Tibial nerve (tissue), 4 donors: ENCODE results near the gene RPA1. TPM values are rescaled to one million over a fixed set of nuclear protein-coding genes. Genes with fewer than 3 reads are reported as not detected.

Experiments
- DNase-seq, 2 donors: peaks; one replicate each; pipeline ENCODE4 v3.0.0-alpha.2; 2019; ENCODE audit warnings: low spot score in 2 of 2
- H3K27ac ChIP-seq, 4 donors: fragments of 200-600 bp; sonication (generic) in 3 of 4; one replicate each; pipeline ENCODE4 v1.5.1; 2017 to 2019; ENCODE audit warnings: mild to moderate bottlenecking in 1 of 4
- H3K27me3 ChIP-seq, 2 donors: fragments of 200-600 bp; sonication (generic) in 1 of 2; one replicate each; pipeline versions ENCODE4 v1.5.1 to v1.6.0; 2017 to 2019
- H3K36me3 ChIP-seq, 3 donors: fragments of 200-600 bp; sonication (generic); one replicate each; pipeline ENCODE4 v1.5.1; 2018 to 2019
- H3K4me1 ChIP-seq, 4 donors: fragments of 200-600 bp; sonication (generic) in 3 of 4; one replicate each; pipeline ENCODE4 v1.5.1; 2017 to 2019
- H3K4me3 ChIP-seq, 4 donors: fragments of 200-600 bp; sonication (generic) in 3 of 4; one replicate each; pipeline ENCODE4 v1.5.1; 2017 to 2019; ENCODE audit warnings: mild to moderate bottlenecking in 1 of 4, moderate library complexity in 1 of 4
- H3K9me3 ChIP-seq, 4 donors: fragments of 200-600 bp; sonication (generic) in 3 of 4; one replicate each; pipeline ENCODE4 v1.5.1; 2017 to 2019
- CTCF ChIP-seq, 5 experiments: fragments of 200-600 bp in 3 of 5; fragments of 450-650 bp in 2 of 5; sonication (generic) in 3 of 5; IDR thresholded peaks; one replicate each; pipeline ENCODE4 v1.5.1; 2016 to 2019; ENCODE audit warnings: antibody characterized with exemption in 5 of 5, mild to moderate bottlenecking in 3 of 5, moderate library complexity in 2 of 5
- EP300 ChIP-seq, 2 donors: sonication (generic); formaldehyde crosslinking; IDR thresholded peaks; one replicate each; pipeline ENCODE4 v1.6.1; 2017; ENCODE audit warnings: antibody characterized with exemption in 2 of 2, mild to moderate bottlenecking in 1 of 2
- POLR2A ChIP-seq, 2 donors: fragments of 450-650 bp; IDR thresholded peaks; one replicate each; pipeline ENCODE4 v1.6.1; 2017; ENCODE audit warnings: antibody characterized with exemption in 2 of 2, mild to moderate bottlenecking in 2 of 2, moderate library complexity in 2 of 2
- WGBS, 2 donors: methylation state at CpG; one replicate each; pipeline ENCODE4 v1.1.5; 2018; 5-methylcytosine and 5-hydroxymethylcytosine counted together
- total RNA-seq, 4 donors: library from RNA; depleted of rRNA; stranded (reverse); fragments of >200 nt; gene quantifications; one replicate each; pipeline ENCODE4 v1.1.0, GENCODE V29; 2016

Gene RPA1
- total RNA-seq, 4 donors from 2014 or later: 18.0 to 31.0 (median 26.7) TPM

DNA sequence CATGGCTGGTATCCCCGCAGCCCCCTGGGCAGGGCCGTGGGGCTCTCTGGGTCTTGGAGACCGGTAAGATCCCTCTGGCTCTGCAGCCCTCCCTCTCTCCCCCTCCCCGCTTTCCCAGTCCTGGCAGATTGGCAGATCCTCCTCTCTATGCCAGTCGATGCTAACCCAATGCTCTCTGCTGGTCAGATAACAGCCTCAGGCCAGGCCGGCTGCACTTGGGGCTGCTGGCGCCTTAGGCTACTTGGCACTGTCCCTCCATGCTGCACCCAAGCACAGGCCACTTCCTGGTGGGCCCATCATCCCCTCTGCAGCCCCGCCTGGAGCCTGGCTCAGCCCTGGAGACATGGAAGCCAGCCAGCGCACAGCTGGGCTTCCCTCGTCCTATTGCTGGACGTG lies 113.6 kb downstream of the RPA1 start:
- WGBS, 2 donors: 65 to 80% methylated on average over 9 to 11 of the region's 11 CpGs
- no peak for TF ChIP-seq CTCF (IDR thresholded peaks at IDR 0.05)
- no peak for TF ChIP-seq POLR2A (IDR thresholded peaks at IDR 0.05)
- TF ChIP-seq EP300 (IDR thresholded peaks at IDR 0.05): no peak
- H3K4me3 ChIP-seq: no peak overlapping the region
- no peak for DNase-seq
- no peaks in the 10 kb centered on the region for H3K27me3 ChIP-seq
- no peaks in the 10 kb centered on the region for H3K9me3 ChIP-seq
- no peak overlapping the region for H3K27ac ChIP-seq
- H3K36me3 ChIP-seq: no peaks in the 10 kb centered on the region
- H3K4me1 ChIP-seq: peaks cover 0 to 22% (median 8%) of the 10 kb centered on the region in 4 donors

DNA sequence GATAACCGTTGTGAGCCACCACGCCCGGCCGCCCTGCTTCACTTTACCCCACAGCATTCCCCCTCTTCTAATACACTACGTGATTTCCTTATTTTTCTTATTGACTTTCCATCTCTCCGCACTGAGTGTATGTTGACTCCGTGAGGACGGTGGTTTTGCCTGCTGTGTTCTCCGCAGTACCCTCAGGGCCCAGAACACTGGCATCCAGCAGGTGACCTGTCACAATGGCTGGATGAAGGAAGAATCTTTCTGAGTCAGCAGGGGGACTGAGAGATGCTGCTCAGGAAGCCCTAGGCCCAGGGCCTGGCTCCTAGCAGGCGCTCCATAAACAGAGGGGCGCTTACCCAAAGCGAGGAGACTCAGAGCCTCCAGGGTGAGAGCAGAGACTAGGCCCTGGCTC lies 115.8 kb downstream of the RPA1 start:
- H3K4me1 ChIP-seq: peaks cover 0 to 14% (median 6%) of the 10 kb centered on the region in 4 donors
- WGBS, 2 donors: 79 to 92% methylated on average over 9 to 12 of the region's 12 CpGs
- H3K36me3 ChIP-seq: no peaks in the 10 kb centered on the region
- peaks cover 0 to 6% of the 10 kb centered on the region in 2 donors for H3K27me3 ChIP-seq
- H3K4me3 ChIP-seq: no peak overlapping the region
- H3K9me3 ChIP-seq: no peaks in the 10 kb centered on the region
- DNase-seq: no peak
- H3K27ac ChIP-seq: no peak overlapping the region
- no peak for TF ChIP-seq POLR2A (IDR thresholded peaks at IDR 0.05)
- TF ChIP-seq EP300 (IDR thresholded peaks at IDR 0.05): no peak
- no peak for TF ChIP-seq CTCF (IDR thresholded peaks at IDR 0.05)

DNA sequence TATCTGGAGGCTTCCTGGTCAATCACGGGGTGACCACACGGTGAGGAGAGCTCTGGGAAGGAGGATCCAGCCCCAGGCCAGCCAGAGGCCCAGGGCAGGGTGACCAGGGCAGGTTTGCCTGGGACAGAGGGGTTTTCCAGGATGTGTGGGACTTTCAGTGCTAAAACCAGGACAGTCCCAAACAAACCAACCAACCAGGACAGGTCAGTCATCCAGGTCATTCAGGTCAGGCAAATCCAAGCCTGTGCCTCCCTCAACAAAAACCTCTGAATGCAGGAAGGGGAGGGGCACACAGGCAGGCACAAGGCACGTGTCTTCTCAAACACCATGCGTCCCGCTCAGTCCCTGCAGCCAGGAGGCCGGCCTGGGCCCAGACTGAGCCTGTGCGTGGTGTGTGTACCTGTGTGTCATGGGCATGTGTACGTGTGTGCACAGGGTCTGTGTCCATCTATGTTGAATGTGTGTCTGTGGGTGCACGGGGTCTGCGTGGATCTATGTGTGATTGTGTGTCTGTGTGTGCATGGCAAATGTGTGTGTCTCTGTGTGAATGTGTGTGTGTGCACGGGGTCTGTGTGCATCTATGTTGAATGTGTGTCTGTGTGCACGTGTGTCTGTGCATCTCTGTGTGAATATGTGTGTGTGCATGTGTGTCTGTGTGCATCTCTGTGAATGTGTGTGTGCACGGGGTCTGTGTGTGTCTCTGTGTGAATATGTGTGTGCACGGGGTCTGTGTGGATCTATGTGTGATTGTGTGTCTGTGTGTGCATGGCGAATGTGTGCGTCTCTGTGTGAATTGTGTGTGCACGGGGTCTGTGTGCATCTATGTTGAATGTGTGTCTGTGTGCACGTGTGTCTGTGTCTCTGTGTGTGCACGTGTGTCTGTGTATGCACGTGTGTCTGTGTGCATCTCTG lies 116.5 kb downstream of the RPA1 start:
- no peaks in the 10 kb centered on the region for H3K9me3 ChIP-seq
- DNase-seq: no peak
- no peak overlapping the region for H3K27ac ChIP-seq
- WGBS, 2 donors: 81 to 82% methylated on average over 19 to 20 of the region's 20 CpGs
- no peaks in the 10 kb centered on the region for H3K36me3 ChIP-seq
- TF ChIP-seq CTCF (IDR thresholded peaks at IDR 0.05): no peak
- TF ChIP-seq EP300 (IDR thresholded peaks at IDR 0.05): no peak
- no peak for TF ChIP-seq POLR2A (IDR thresholded peaks at IDR 0.05)
- H3K4me3 ChIP-seq: no peak overlapping the region
- H3K27me3 ChIP-seq: peaks cover 0 to 6% of the 10 kb centered on the region in 2 donors
- peaks cover 0 to 8% (median 4%) of the 10 kb centered on the region in 4 donors for H3K4me1 ChIP-seq

GRCh38 chr17:1947229-1947742 lies 117.5 kb downstream of the RPA1 start:
- Histone ChIP-seq H3K27ac (no peak overlapping the region), H3K36me3 (no peaks in the 10 kb centered on the region), H3K27me3 (peaks cover 0 to 6% of the 10 kb centered on the region in 2 donors), H3K9me3 (no peaks in the 10 kb centered on the region), H3K4me3 (no peak overlapping the region), H3K4me1 (no peaks in the 10 kb centered on the region)
- TF ChIP-seq CTCF (IDR thresholded peaks at IDR 0.05): no peak
- no peak for TF ChIP-seq POLR2A (IDR thresholded peaks at IDR 0.05)
- no peak for TF ChIP-seq EP300 (IDR thresholded peaks at IDR 0.05)
- no peak for DNase-seq
- 62 to 70% methylated on average over 22 of the region's 22 CpGs for WGBS, 2 donors
